Sigmoid colon (tissue), 3 donors: ENCODE results near the gene CAMTA1.

Experiments used
- CTCF ChIP-seq, 4 experiments: fragments of 450-650 bp in 3 of 4; fragments of 200-600 bp in 1 of 4; IDR thresholded peaks; one replicate each; pipeline ENCODE4 v1.5.1; 2016 to 2019; ENCODE audit warnings: antibody characterized with exemption in 4 of 4, mild to moderate bottlenecking in 3 of 4, moderate library complexity in 2 of 4
- POLR2A ChIP-seq, 2 donors: fragments of 450-650 bp; IDR thresholded peaks; one replicate each; pipeline ENCODE4 v1.6.1; 2016; ENCODE audit warnings: antibody characterized with exemption in 2 of 2, mild to moderate bottlenecking in 2 of 2, moderate library complexity in 2 of 2

GRCh38 chr1:7509598-7509997, 724.3 kb downstream of the CAMTA1 start:
- no peak for TF ChIP-seq CTCF (IDR thresholded peaks at IDR 0.05)
- no peak for TF ChIP-seq POLR2A (IDR thresholded peaks at IDR 0.05)
